HepG2 (cell line): ENCODE results near the gene TTLL13. TPM values are rescaled to one million over a fixed set of nuclear protein-coding genes. Genes with fewer than 3 reads are reported as not detected.

ENCODE experiments used
- ARID4A ChIP-seq: sonication (generic); formaldehyde crosslinking; IDR thresholded peaks from 2 replicates; pipeline ENCODE4 v1.5.0; 2020; ENCODE audit warnings: mild to moderate bottlenecking, missing genetic modification reagents, borderline replicate concordance
- DNMT1 ChIP-seq: sonication (generic); formaldehyde crosslinking; IDR thresholded peaks from 2 replicates; pipeline ENCODE4 v1.5.1; 2020; ENCODE audit warnings: mild to moderate bottlenecking, missing genetic modification reagents
- HMGA1 ChIP-seq: sonication (generic); formaldehyde crosslinking; conservative IDR thresholded peaks from 2 replicates; pipeline ENCODE4 v1.4.0; 2020; ENCODE audit warnings: missing genetic modification reagents
- HNF1B ChIP-seq: sonication (generic); formaldehyde crosslinking; IDR thresholded peaks from 2 replicates; pipeline ENCODE4 v1.5.1; 2020; ENCODE audit warnings: mild to moderate bottlenecking, moderate library complexity, missing genetic modification reagents
- HOXA9 ChIP-seq: sonication (generic); formaldehyde crosslinking; IDR thresholded peaks from 2 replicates; pipeline ENCODE4 v1.8.1; 2022; ENCODE audit warnings: missing genetic modification reagents, mild to moderate bottlenecking, moderate library complexity, borderline replicate concordance
- HOXD1 ChIP-seq: sonication (generic); formaldehyde crosslinking; IDR thresholded peaks from 2 replicates; pipeline ENCODE4 v1.5.0; 2020; ENCODE audit warnings: missing genetic modification reagents
- ISL2 ChIP-seq: sonication (generic); formaldehyde crosslinking; IDR thresholded peaks from 2 replicates; pipeline ENCODE4 v1.5.0; 2020; ENCODE audit warnings: missing genetic modification reagents
- KDM2A ChIP-seq: sonication (generic); formaldehyde crosslinking; IDR thresholded peaks from 2 replicates; pipeline ENCODE4 v1.4.0; 2020; ENCODE audit warnings: low read depth, missing genetic modification reagents, borderline replicate concordance
- MED8 ChIP-seq: sonication (generic); formaldehyde crosslinking; IDR thresholded peaks from 2 replicates; pipeline ENCODE4 v1.8.1; 2023; ENCODE audit warnings: mild to moderate bottlenecking, missing genetic modification reagents; ENCODE audit not compliant: insufficient replicate concordance
- MYC ChIP-seq: sonication (generic); formaldehyde crosslinking; IDR thresholded peaks from 2 replicates; pipeline ENCODE4 v1.9.0; 2021; ENCODE audit warnings: missing genetic modification reagents, borderline replicate concordance
- PAF1 ChIP-seq: IDR thresholded peaks from 2 replicates; pipeline ENCODE4 v1.6.1; 2016; ENCODE audit warnings: missing genetic modification reagents, missing compliant biosample characterization
- RARG ChIP-seq: sonication (generic); formaldehyde crosslinking; IDR thresholded peaks from 2 replicates; pipeline ENCODE4 v1.4.0; 2020; ENCODE audit warnings: low read depth, mild to moderate bottlenecking, missing genetic modification reagents
- RBM22 ChIP-seq: fragments of 200-400 bp; formaldehyde crosslinking; optimal IDR thresholded peaks from 2 replicates; pipeline ENCODE3; 2017; ENCODE audit warnings: mild to moderate bottlenecking, low read length, moderate library complexity
- SUZ12 ChIP-seq: fragments of 150-350 bp; IDR thresholded peaks from 2 replicates; pipeline ENCODE4 v1.6.1; 2014; ENCODE audit warnings: low read depth, low read length
- TBL1XR1 ChIP-seq: fragments of 150-350 bp; IDR thresholded peaks from 2 replicates; pipeline ENCODE4 v1.6.1; 2014; ENCODE audit warnings: borderline replicate concordance, low read length; ENCODE audit not compliant: partially characterized antibody
- TMF1 ChIP-seq: sonication (generic); formaldehyde crosslinking; IDR thresholded peaks from 2 replicates; pipeline ENCODE4 v1.8.1; 2022; ENCODE audit warnings: low read depth, missing genetic modification reagents
- U2AF2 ChIP-seq: fragments of 200-400 bp; formaldehyde crosslinking; IDR thresholded peaks from 2 replicates; pipeline ENCODE4 v1.6.1; 2017; ENCODE audit warnings: low read depth, mild to moderate bottlenecking, low read length
- YY1 ChIP-seq: IDR thresholded peaks from 2 replicates; pipeline ENCODE4 v1.6.1; 2011; ENCODE audit warnings: low read length, low read depth, moderate library complexity, mild to moderate bottlenecking; ENCODE audit not compliant: insufficient read depth, insufficient replicate concordance
- polyA plus RNA-seq, 8 experiments: library from polyadenylated mRNA; depleted of rRNA in 3 of 8; stranded (reverse) in 7 of 8; unstranded in 1 of 8; fragments of >200 nt; fragmentation: Illumina TruSeq in 4 of 8; extraction: Trizol in 4 of 8; gene quantifications; 2 replicates each; pipeline versions ENCODE4 v1.2.1 to v1.2.3, GENCODE V29; 2011 to 2016; ENCODE audit warnings: low read depth in 4 of 8, missing spikeins in 1 of 8, mixed read lengths in 1 of 8; ENCODE audit not compliant: insufficient read depth in 1 of 8
- total RNA-seq, 5 experiments: library from RNA; depleted of rRNA; stranded (reverse); fragments of >200 nt; fragmentation: Illumina TruSeq; extraction: Trizol; gene quantifications; 2 replicates each; pipeline ENCODE4 v1.2.3, GENCODE V29; 2016; ENCODE audit warnings: low read depth in 1 of 5
- TF ChIP-seq, protein P1 (sequence below): sonication (generic); formaldehyde crosslinking; IDR thresholded peaks from 2 replicates; pipeline ENCODE4 v1.5.0; 2020; ENCODE audit warnings: missing genetic modification reagents
- TF ChIP-seq, protein P2 (sequence below): IDR thresholded peaks from 2 replicates; pipeline ENCODE4 v1.6.1; 2016; ENCODE audit warnings: low read depth, borderline replicate concordance

TTLL13 gene
- total and polyA plus RNA-seq, 2 of the 13 experiments (the other 11 are each of a cell fraction or from before 2014, with no cell fraction given): 0.07 to 0.29 TPM

- TF ChIP-seq YY1 (peak; percentile 35), HMGA1 (CRISPR knock-in tag) (no peak), RBM22 (no peak), MYC (CRISPR knock-in tag) (peak; percentile 50; the same call in 1 of the 2 replicates), HNF1B (CRISPR knock-in tag) (peak; percentile 27; the same call in 1 of the 2 replicates), RARG (CRISPR knock-in tag) (no peak), KDM2A (peak; percentile 59), U2AF2 (no peak), SUZ12 (no peak), TMF1 (CRISPR knock-in tag) (peak; percentile 59; the same call in 1 of the 2 replicates), HOXA9 (CRISPR knock-in tag) (no peak), HOXD1 (no peak), ARID4A (CRISPR knock-in tag) (peak; percentile 49; the same call in 1 of the 2 replicates), ISL2 (CRISPR knock-in tag) (no peak), DNMT1 (CRISPR knock-in tag) (0 out of 2 replicates have a peak, but pooled peaks have one; percentile 45), PAF1 (CRISPR knock-in tag) (no peak), MED8 (CRISPR knock-in tag) (peak; percentile 35), TBL1XR1 (no peak)
- TF ChIP-seq, protein P1, sequence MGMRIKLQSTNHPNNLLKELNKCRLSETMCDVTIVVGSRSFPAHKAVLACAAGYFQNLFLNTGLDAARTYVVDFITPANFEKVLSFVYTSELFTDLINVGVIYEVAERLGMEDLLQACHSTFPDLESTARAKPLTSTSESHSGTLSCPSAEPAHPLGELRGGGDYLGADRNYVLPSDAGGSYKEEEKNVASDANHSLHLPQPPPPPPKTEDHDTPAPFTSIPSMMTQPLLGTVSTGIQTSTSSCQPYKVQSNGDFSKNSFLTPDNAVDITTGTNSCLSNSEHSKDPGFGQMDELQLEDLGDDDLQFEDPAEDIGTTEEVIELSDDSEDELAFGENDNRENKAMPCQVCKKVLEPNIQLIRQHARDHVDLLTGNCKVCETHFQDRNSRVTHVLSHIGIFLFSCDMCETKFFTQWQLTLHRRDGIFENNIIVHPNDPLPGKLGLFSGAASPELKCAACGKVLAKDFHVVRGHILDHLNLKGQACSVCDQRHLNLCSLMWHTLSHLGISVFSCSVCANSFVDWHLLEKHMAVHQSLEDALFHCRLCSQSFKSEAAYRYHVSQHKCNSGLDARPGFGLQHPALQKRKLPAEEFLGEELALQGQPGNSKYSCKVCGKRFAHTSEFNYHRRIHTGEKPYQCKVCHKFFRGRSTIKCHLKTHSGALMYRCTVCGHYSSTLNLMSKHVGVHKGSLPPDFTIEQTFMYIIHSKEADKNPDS: no peak
- TF ChIP-seq, protein P2, sequence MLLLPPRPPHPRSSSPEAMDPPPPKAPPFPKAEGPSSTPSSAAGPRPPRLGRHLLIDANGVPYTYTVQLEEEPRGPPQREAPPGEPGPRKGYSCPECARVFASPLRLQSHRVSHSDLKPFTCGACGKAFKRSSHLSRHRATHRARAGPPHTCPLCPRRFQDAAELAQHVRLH (CRISPR knock-in tag): no peak
Measured at GRCh38 chr15:90201130-90201943, 48.0 kb upstream of the TTLL13 start, which contains the start of gene SEMA4B (continued).
